ENCODE data around the gene GTF2A1L.
"Not testable (repeated sequence)": the region's sequence is repeated elsewhere in the genome, so short reads cannot be mapped to it uniquely, and the experiment has no call there.

GTF2A1L gene

DNA sequence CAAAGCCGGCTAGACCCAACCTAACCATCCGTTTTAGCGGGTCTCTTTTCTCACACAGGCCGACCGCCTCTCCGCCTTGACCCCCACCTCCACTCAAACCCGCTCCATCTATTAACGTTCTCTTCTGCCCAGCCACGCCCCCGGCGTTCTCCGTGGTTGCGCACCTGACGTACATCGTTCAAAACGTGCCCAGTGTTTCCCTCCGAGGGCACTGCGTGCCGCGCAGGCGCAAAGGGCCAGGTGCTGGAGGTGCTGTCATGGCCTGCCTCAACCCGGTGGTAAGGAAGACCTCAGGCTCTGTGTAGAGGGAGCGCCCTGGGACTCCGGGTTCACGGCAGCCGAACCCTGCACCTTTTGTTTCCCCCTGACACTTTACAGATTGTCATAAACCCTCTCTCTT lies at the start of gene GTF2A1L:
Gene GTF2A1L (plus strand): TSS at position 239 of the 400 bp plus-strand sequence. CDS start 19 bp downstream, at position 258.
- DNase-seq: no peak

DNA sequence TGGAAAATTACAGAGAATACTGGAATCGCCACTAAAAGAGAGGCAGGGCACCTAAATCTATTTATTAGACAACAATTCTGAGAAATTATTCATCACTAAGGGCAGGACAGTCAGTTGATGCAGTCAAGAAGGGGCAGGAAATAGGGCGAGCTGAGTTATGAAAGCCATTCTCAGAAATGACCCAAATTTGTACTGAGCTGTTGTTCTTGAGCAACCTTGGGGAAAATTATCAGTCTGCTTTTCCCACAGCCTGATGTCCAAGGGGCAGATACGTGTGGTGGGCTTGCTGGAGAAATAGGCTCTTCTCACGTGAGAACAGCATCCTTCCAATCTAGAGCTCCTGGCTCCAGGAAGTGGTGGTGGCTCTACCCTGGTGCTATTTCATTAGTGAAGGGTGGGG lies 49.1 kb upstream of the GTF2A1L start:
- no peak for DNase-seq

- DNase-seq: no peak
Observed at GRCh38 chr2:48569433-48569832, 48.2 kb upstream of the GTF2A1L start.

GRCh38 chr2:48572816-48573215 lies 44.8 kb upstream of the GTF2A1L start:
- DNase-seq: no peak

GRCh38 chr2:48574353-48575287 lies 43.0 kb upstream of the GTF2A1L start:
- no peak for DNase-seq

DNA sequence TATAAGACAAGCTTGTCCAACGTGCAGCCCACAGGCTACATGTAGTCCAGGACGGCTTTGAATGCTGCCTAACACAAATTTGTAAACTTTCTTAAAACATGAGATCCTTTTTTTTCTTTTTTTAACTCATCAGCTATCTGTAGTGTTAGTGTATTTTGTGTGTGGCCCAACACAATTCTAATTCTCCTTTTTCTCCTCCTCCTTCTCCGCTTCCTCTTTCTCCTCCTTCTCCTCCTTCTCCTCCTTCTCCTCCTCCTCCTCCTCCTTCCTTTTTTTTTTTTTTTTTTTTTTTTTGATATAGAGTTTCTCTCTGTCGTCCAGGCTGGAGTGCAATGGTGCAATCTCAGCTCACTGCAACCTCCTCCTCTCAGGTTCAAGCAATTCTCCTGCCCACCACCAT lies 39.3 kb upstream of the GTF2A1L start:
- no peak for DNase-seq

- DNase-seq: no peak
Observed at GRCh38 chr2:48583961-48584360, 33.7 kb upstream of the GTF2A1L start.

GRCh38 chr2:48584551-48584950 lies 33.1 kb upstream of the GTF2A1L start:
- DNase-seq: no peak

GRCh38 chr2:48586433-48586832 lies 31.2 kb upstream of the GTF2A1L start:
- DNase-seq: no peak

DNA sequence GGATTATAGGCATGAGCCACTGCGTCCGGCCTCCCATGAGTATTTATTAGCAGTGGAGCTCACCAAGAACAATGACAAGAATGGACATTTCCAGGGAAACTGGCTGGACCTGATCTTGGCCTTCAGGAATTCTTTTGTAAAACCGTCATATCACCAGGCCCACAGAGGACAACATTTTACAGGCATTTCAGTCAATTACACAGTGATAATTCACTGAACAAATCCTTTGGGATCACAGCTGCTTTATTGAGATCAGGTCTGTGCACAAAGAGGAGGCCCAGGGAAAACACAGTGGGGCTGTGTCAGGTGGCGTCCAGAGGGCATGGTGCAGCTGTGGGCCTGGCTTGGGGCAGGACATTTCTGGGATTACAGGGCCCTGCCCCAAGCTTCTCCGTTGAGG lies 30.1 kb upstream of the GTF2A1L start:
- DNase-seq: no peak

DNA sequence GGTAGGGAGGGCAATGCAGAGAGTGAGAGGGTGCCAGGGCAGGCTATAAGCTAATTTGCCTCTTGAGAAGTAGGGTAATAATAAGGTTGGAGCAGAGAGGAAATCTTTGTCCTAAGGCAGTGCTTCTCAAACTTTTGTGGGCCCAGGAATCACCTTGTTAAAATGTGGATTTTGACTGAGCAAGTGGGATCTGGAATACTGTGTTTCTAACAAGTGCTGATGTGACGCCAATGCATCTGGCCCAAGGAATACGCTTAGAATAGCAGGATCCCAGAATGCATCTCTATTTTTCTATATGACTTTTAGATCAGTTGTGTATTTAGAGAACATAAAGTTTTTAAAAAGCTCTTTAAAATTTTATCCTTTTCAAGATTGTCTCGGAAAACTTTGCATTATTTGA lies 29.7 kb upstream of the GTF2A1L start:
- no peak for DNase-seq

DNA sequence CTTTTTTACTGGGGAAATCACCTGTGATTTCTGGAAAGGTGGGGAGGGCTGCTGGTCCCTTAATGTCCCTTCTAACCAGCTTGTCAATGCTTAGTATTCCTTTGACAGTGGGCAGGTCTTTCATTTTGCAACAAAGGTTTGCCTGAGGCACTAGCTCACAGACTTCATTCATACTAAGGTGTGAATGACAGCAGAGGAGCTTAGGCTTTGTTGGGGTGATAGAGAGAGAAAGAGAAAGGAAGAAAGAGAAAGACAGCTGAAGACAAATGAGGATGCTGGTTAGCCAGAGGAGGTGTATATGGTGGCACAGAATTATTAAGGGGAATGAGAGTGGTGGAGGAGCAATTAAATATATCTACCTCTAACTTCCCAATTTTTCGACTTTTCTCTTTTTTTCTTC lies 28.9 kb upstream of the GTF2A1L start:
- no peak for DNase-seq

DNA sequence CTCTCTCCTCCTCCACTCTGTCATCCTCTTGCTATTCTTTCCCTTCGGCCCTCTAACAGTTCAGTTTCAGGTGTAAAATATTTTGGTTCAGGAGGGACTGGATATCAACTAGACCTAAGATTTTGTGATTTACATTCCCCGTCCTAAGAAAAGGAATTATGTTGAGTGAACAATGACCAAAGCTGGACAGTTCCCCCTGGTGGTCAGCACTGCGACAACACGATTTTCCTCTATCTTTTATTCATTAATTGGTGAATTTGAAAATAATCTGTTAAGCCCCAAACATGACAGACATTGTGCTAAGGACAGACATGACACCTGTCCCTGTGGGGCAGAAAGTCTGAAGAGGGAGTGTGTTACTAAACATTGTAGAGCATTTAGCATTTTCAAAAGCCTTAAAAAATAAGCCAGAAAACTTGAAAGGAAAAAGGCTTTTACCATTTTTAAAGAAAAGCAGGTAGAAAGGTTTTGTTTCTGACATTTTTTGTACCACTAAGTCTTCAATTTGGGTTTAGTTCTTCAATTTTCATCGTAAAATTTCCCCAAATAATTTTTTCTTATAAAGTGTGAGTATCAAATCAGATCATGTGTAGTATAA lies 28.4 kb upstream of the GTF2A1L start:
- DNase-seq: peak; percentile 13 to 52

GRCh38 chr2:48590017-48590416 lies 27.6 kb upstream of the GTF2A1L start:
- no peak for DNase-seq

DNA sequence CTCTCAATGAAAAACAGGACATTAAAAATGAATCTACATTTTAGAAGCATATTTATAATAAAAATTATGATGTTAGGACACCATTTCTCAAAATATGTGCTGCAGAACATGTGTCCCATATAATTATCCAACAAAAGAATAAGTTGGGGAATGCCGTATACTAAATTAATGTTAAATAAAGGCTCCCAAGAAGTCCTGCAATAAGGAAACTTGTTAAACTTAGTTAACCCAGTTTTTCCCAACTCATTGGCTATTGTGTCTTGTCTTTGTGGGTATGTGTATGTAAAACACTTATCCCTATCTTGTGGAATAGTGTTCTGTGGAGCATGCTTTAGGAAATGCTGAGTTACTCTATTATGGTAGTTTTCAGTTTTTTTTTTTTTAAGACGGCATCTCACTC lies 25.6 kb upstream of the GTF2A1L start:
- no peak for DNase-seq

GRCh38 chr2:48596751-48597150 lies 20.9 kb upstream of the GTF2A1L start:
- DNase-seq: not testable (repeated sequence)

- no peak for DNase-seq
Observed at GRCh38 chr2:48597492-48597891, 20.2 kb upstream of the GTF2A1L start.

DNA sequence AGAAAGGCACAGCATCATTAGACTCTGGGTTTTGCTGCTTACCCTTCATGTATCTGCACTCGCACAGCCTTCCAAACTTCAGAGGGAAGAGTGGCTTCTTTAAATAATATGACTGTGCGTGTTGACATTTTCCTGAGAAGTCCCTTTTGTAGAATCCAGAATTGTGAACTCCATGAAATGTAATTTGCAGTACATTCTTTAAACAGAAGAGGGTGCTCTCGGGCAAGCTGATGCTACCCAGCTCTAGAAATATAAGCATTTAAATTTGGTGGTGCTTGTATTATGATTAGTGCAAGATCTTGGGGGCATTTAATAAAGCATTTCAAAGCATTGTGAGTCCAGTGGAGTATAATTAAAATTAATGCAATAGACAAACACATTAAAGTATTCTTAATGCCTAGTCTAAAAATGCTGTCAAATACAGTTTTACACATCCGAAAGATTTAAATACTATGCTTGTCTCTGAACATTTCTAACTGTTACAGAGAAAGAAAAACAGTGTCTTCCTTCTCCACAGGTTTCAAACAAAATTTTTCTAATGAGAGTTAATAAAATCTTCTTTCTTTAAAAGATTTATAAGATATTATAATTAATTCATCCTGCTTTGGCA lies 17.3 kb upstream of the GTF2A1L start:
- peak in 1 of 2 experiments; percentile 62 for DNase-seq

DNA sequence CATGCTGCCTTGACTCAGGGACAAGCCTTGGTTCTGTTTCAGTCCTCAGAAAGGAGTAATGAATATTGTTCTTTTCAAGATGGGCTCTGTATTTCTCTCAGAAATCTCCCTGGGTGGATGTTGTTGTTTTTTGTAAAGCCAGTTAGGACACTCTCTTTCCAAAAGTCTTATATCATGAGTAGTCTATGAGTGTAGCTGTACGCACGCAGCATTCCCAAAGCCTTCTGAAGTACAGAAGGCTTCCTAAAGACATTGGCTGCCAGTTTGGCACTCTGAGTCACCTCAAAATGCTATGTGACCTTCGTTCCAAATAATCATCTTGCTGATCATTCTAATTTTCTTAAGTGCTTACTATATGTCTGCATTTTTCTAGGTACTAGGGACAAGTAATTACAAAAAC lies 16.7 kb upstream of the GTF2A1L start:
- no peak for DNase-seq

GRCh38 chr2:48601349-48601748 lies 16.3 kb upstream of the GTF2A1L start:
- DNase-seq: no peak

- DNase-seq: no peak
Observed at GRCh38 chr2:48605482-48606175, 12.0 kb upstream of the GTF2A1L start.

DNA sequence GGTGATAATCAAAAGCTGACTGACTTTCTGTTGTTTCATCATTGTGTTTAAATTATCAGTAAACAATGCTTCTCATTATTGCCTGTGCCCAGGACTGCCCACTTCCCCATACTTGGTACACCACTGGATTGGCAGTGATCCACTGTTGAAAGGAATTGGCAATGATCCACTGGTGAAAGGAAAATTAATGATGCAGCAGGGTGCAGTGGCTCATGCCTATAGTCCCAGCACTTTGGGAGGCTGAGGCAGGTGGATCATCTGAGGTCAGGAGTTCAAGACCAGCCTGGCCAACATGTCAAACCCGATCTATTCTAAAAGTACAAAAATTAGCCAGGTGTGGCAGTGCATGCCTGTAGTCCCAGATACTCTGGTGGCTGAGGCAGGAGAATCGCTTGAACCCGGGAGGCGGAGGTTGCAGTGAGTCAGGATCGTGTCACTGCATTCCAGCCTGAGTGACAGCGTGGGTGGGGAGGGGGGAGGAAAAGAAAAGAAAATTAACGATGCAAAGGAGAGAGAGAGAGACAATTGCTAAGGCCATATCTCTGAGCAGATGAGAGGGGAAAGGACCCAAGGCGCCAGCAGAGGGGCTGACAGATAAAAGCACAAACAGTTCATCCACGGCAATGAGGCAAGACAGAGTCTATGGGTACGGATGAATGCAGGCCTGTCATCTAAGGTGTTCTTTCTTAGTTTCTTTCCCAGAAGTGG lies 10.2 kb upstream of the GTF2A1L start:
- DNase-seq: peak in 1 of 2 experiments; percentile 46

DNA sequence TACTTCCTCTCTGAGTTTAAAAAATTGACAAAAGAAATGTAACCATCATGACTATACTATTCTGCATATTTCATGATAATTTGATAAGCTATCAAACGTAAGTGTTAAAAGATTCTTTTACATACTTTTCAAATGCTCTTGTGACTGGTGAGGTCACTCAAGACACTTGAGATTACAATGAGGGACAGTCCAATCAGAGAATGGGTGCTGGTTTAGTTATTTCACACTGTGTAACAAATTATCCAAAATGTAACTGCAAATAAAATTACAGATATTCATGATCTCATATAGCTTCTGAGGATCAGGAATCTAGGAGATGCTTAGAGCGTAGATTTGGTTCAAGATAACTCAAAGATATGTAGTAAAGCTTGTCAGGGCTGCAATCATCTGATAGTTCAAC lies 4.4 kb upstream of the GTF2A1L start:
- no peak for DNase-seq

Data from NCI-H446 (cell line).